ENCODE measurements around the gene LRRC2.
"Not testable (repeated sequence)": the region's sequence is repeated elsewhere in the genome, so short reads cannot be mapped to it uniquely, and the experiment has no call there.

LRRC2 gene

DNA sequence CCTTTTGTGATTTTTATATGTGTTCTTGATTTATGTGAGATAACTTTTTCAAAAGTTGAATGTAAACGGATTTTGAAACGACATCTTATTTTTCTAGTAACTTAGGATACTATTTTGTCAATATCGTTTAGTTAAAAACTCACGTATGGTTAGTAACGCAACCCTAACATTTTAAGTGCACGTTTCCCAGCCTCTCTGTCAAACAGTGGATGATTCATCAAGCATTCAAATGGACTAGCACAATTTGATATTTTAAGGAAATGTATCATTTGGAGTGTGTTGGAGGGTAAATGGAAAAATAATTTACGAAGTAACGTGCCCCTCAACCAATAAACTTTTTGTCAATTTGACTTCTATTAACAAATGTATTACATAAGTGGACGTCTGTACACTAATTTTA is 45.0 kb downstream of the LRRC2 start:
- DNase-seq: no peak

DNA sequence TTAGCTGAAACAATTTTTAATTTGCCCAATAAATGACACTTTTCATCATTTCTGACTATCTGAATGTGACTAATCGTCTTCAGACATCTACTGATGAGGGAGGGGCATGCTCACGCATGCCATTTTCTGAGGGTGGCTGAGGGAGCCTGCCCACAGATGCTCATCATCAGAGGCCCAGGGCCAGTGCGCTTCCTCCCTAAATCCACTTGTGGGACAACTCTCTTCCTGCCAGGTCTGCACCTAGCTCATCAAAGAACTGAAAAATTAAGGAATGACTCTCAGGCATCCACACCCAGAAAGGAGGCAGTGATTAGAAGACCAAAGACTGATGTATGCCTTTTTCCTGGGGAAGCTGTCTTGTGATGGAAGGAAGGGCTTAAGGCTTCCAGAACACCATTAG is 45.6 kb downstream of the LRRC2 start:
- DNase-seq: no peak

DNA sequence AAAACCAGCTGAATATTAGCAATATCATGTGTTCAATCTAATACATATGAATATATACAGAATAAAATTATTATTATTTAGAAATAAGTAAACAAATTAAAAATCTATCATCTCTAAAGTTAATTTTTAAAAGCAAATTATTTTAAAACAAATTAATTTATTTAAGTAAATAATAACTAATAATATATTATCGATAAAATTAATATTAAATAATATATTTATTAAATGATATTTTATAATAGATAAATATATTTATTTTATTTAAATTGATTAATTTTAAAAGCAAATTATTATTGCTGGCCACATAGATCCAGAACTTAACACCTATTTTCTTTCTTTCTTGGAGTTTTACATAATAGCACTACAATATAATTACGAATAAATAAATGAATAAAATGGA is 46.1 kb downstream of the LRRC2 start:
- DNase-seq: no peak

DNA sequence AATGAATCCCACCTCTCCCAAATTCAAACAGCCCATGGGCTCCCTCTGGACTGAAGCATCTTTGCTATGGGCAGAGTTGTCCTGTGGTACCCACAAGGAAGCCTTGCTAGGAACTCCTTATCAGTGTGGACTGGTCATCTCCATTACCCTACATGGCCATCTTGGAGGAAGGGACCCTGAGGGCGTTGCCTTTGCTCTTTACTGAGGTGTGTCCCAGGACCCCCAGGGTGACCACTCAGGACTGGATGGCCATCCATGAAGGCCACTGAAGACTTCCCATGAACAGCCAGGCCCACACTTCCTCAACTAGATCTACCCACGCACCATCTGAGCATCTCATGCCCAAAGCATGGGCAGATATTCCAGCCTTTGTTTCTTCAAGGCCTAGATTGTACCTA is 48.3 kb downstream of the LRRC2 start:
- no peak for DNase-seq

DNA sequence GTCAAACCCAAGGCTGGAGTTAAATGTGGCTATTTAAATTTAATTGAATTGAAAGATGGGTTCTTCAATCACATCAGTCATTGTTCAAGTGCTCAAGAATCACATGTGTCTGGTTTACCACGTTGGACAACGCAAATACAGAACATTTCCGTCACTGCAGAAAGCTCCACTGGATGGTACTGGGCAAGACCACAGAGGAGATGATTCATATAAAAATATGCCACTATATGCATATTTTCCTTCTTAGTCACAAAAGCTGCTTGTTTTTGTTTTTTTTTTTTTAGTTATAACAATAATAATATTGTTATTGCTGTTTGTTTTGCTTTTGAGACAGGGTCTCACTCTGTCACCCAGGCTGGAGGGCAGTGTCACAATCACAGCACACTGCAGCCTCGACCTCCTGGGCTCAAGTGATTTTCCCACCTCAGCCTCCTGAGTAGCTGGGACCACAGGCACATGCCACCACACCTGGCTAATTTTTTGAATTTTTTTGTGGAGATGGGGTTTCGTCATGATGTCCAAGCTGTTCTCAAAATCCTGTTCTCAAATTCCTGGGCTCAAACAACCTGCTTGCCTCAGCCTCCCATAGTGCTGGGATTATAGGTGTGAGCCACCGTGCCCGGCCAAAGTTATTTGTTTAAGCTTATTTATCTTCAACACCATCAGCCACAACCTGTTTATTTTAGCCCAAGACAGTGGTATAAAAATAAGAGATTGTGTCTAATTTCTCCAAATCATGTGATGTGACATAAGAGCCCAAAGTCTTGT is 48.9 kb downstream of the LRRC2 start:
- DNase-seq: no peak

DNA sequence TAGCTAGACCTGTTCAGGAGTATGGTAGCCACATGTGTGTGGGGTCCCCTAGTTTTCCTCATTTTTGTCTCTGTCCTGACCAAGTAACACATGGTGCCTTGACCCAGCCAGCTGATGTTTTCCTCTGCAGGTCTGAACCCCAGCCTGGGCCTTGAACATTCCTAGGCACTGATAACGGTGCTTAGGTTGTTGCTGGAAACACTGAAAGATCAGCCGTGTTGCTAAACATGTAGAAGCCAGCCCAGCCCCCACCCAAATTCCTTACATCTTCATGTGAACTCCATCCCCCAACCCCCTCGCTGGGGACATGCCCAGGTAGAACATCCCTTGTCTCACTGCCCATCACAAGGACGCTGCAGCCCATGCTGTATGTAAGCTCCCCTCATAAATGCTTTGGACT is 49.6 kb downstream of the LRRC2 start:
- DNase-seq: no peak

DNA sequence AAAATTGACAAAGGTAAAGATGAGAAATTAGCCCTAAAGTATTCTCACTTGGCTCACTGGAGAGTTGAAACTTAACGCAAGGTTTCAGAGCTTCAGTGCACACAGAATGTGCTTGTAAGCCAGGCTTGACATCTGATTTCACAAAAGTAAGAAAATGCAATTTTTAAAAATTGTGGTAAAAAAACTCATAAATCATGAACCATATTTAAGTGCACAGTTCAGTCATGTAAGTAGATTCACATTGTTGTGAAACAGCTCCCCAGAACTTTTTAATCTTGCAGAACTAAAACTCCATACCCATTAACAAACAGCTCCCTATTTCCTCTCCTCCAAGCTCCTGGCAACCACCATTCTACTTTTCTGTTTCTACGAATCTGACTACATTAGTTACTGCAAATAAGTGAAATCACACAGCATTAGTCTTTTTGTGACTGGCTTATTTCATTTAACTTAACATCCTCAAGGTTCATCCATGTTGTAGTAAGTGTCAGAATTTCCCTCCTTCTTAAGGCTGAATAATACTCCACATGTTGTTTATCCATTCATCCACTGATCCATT is 53.8 kb downstream of the LRRC2 start:
- no peak for DNase-seq

DNA sequence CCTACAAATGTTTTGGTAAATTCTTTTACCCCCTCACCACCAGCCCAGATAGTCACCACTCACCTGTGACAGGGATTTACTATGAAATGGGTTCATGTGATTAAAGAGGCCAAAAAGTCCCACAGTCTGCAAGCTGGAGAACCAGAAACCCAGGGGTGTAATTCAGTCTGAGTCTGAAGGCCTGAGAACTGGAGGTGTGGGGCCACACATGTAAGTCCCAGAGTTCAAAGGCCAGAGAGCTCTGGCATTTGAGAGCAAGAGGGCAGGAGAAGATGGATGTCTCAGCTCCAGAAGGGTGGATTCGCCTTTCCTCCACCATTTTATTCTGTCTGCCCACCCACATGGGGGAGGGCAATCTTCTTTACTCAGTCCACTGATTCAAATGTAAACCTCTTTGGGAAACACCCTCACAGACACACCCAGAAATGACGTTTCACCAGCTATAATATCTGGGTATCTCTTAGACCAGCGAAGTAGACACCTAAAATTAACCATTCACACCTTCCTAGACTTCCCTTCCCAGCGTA is 56.4 kb downstream of the LRRC2 start:
- DNase-seq: no peak

DNA sequence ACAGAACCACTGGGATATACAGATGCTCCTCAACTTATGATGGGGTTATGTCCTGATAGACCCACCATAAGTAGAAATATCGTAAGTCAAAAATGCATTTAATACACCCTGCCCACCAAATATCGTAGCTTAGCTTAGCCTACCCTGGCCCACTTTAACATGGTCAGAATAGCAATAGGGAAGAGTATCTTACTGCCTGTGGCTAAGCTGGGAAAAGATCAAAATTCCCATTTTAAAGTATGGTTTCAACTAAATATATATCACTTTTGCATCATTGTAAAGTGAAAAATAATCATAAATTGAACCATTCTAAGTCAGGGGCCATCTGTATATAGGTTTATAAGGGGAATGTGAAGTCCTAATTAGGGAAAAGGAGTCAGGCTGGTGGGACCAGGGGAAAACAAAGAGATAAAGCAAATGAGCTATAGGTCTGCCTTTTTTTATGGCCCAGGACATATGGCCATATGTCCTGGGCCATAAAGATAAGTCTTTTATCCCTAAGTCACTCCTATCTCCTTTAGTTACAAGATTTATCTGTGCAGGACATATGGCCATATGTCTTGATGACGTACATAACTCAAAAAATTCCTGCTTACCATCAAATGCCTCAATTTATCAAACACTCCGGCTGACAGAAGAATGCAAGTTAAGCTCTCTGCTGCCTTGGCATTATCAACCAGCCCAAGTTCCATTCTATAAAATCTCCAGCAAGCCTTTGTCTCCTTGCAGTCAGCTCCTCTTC is 57.1 kb downstream of the LRRC2 start:
- DNase-seq: no peak

DNA sequence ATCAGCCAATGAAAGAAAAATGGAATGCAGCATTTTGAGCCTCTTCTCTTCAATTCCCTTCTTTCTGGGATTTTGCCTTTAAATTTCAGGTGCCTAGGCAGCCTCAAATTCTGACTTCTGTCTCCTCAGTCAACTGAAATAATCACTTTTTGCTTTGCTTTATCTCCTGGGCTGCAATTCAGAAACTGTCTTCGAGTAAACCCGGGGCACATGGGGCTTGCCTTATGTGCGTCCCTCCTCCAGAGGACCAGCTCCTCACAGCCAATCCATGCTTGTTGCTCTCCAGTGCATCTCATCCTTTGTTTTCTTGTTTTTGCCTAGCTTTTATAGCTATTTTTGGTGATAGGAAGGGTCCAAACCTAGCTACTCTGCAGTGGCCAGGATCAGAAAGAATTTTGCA is 59.6 kb downstream of the LRRC2 start:
- DNase-seq: no peak

DNA sequence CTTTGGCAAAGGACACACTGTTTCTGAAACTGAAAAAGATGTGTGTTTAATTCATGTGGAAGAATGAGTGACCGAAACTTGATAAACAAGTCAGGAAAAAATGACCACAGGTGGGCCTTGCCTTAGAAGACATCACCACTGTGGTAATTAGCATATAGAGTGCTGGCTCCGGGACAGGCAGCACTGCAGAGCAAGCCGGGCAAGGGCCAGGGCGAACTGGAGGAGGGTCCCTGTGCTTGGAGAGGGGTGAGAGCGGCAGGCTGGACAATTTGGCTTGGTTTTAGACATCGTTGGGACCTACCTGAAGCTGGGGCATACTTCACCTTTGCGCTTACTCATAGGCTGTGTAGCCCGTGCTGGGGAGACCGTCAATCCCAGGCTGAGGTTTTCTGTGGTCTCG is 60.1 kb downstream of the LRRC2 start:
- DNase-seq: no peak

DNA sequence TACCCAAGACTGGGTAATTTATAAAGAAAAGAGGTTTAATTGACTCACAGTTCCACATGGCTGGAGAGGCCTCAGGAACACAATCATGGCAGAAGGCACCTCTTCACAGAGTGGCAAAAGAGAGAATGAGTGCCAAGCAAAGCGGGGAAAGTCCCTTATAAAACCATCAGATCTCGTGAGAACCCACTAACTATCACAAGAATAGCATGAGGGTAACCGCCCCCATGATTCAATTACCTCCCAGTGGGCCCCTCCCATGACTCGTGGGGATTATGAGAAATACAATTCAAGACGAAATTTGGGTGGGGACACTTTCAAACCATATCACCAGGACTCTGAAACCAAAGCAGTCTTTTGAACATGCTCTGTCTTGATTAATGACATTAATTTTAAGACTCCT is 61.3 kb downstream of the LRRC2 start:
- no peak for DNase-seq

DNA sequence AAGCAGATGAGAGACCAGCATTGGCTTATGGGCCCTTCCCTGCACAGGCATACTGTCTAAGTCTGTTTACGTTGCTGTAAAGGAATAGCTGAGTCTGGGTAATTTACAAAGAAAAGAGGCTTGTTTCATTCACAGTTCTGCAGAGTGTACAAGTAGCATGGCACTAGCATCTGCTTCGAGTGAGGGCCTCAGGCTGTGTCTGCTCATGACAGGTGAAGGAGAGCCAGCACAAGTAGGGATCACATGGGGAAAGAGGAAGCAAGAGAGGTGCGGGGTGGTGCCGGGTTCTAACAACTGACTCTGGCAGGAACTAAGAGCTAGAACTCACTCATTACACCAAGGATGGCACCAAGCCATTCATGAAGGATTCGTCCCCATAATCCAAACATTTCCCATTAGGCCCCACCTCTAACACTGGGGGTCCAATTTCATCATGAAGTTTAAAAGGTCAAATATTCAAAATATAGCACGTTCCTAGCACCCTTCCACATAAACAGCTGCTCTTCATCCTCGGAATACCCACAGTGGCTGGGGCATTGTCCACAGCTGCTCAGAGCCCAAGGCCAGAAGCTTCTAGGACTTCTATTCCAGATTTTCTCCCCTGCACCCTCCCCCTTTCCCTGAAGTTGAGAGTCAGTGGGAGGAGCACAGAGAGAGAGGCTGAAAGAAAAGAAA is 62.8 kb downstream of the LRRC2 start:
- DNase-seq: no peak

DNA sequence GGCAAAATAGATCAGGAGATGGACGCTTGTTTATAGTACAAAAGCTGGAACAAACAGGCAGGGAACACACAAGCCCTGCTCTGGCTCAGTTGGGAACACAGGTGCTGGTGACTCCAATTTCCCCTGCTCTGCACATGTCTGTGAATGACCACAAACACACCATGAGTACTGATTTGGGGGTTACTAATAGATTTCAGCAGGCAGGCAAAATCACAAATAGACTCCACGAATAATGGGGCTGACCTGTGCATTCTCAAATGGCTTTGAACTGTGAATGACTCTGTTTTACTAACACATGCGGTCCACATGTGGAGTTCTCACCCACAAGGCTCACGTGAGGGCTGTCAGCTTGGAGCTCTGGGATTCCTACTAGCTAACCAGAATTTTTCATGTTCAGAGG is 64.4 kb downstream of the LRRC2 start:
- DNase-seq: no peak

DNA sequence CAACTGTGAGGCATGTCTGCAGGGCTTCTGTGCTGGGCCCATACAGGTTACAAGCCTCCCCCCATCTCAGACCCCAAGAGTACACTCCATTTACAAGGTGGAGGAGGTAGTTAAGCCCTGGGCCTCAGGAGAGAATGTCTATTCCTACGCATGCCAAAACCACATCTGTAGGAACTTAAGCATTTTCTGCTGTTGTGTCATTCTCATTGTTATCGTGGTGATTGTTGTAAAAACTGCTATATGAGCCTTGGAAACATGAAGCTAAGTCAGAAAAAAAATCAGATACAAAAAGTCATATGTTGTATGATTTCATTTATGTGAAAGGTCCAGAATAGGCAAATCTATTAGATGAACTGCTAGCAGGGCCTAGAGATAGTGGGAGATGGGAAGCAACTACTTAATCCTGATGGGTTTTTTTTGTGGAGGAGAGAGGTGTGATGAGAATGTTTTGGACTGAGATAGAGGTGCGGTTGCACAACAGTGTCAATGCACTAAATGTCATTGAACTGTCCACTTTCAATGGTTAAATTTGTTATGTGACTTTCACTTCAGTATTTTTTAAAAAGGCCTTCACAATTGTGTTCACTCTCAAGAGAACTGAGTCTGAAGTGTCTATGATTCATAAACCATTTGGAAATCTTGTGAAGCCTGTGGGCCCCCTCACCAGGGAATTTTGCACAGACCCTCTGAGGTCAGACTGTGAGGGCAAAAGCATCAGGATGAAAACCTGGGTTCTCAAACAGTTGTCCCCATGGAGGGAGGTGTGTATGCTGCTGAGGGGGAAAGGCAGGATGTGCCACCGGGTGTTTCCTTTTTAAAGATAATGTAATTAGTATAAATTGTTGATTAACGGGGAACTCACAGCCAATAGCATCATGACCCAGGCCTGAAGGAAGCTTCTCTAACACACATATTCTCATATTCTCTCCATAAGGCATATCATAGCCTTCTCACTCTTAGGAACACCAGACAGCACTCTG is 65.2 kb downstream of the LRRC2 start:
- DNase-seq: no peak

DNA sequence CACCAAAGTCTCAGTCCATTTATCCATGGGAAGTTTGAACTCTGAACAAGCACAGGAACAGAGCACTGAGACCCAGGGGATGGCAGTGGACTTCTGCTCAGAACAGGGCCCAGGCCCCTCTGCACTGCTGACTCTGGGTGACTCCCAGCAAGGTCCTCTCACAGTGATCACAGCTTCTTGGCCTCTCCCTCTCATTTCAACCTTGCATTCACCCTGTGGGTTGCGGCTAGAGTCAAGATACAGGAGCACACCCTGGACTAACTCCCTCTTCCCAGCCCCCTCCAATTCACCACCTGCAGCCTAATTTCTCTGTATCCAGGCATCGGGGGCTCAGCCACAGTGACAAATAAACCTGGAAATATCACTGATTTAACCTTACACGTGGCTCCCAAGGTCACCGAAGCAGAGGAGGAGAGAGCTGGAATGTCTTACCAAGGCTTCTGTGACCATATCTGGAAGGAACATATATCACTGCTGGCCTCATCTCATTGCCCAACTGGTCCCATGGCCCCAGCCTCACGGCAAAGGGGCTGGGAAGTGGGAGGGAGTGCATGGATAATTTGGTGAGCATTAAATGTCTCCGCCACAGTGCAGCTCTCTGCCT is 67.1 kb downstream of the LRRC2 start:
- DNase-seq: no peak

DNA sequence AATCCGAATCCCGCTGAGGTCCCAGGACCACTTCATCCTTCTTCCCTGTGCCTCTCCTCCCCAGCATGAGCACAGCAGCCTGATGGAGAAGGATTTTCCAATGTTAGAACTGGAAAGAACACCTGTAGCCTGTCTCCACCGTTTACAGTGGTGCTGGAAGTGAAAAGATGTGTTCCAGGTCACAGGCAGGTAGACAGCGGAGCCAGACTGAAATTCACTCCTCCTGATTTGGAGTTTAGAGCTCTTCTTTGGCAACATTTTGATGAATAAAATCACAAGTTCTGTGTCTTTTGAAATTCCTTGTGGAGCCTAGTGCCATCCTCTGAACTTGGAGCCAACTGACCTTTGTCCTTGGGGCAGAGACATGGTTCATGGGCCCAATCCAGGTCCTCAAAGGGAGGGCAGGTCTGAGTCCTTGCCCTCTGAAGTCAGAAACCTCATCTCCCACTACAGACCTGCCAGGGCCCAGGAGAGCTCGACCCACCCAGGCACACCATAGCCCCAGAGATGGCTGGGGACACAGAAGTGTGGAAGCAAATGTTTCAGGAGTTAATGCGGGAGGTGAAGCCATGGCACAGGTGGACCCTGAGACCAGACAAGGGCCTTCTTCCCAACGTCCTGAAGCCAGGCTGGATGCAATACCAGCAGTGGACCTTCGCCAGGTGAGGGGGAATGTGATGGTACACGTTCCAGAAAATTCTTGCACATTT is 68.4 kb downstream of the LRRC2 start, which contains the start of gene RTP3:
RTP3 (plus strand) TSS at position 421 of the 710 bp plus-strand sequence; CDS start at position 508, 87 bp downstream.
- no peak for DNase-seq

DNA sequence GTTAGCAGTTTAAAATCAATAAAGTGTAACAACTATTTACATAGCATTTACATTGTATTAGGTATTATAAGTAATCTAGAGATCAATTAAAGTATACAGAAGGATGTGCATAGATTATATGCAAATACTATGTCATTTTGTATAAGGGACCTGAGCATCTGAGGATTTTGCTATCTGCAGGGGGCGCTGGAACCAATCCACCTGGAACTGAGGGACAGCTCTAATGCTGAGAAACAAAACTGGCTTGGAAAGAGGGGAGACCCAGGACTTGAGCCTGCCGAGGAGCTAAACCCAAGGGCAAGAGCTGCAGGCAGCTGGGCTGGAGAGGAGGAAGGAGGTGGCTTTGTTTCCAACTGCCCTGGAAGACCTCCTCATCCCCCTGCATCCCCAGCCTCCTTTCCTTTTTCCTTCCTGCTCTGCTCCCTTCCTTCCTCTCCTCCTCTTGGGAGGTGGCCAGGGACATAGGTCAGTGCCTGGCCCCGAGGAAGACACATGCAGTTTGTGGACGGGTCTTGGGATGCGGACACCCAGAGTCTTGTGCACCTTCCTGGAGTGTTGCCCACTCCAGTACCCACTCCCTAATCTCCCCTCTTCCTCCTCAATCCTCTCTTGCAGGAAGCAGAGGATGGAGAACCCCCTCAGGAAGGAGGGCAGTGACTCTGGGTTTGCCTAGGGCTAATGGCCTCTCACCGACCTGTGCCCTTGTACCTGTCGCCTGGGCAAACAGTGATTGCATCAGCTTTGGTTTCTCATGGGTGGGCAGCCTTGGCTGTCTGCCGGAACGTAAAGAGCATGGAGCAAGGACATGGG is 69.2 kb downstream of the LRRC2 start:
- no peak for DNase-seq

DNA sequence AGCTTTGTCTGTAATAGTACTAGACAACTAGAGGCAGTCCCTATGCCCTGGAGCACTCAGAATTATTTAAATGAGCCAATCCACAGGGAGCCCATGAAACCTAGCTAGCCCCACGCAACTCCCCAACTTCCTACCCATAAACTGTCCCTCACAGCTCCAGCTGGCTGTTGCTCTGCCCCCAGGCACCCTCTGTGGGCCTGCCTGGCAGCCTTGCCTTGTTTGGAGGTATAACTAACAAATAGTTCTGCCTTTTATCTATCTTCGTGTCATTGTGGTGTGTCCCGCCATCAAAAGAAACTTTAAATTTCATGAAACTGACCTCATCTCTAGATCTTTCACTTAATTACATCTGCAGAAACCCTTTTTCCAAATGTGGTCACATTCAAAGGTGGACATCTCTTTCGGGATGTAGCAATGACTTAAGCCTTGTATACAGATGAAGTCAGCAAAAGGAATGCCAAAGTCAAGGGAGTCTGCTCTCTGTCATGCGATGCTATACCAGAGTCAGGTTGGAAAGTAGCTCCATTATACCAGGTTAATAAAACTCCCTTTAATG is 70.1 kb downstream of the LRRC2 start:
- no peak for DNase-seq

DNA sequence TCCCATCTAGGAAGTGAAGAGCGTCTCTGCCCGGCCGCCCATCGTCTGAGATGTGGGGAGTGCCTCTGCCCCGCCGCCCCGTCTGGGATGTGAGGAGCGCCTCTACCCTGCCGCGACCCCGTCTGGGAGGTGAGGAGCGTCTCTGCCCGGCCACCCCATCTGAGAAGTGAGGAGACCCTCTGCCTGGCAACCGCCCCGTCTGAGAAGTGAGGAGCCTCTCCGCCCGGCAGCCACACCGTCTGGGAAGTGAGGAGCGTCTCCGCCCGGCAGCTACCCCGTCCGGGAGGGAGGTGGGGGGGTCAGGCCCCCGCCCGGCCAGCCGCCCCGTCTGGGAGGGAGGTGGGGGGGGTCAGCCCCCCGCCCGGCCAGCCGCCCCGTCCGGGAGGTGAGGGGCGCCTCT is 71.6 kb downstream of the LRRC2 start:
- not testable (repeated sequence) for DNase-seq

Measured in NCI-H1092 (cell line).